Globus pallidus (tissue), 1 donor: ENCODE measurements around the gene EIF2B5.
"Not testable (repeated sequence)": the region's sequence is repeated elsewhere in the genome, so short reads cannot be mapped to it uniquely, and the experiment has no call there.

Experiments
- DNase-seq: peaks from one replicate; pipeline ENCODE4 v3.0.0-alpha.2; 2015; ENCODE audit warnings: low spot score

The EIF2B5 gene

DNA sequence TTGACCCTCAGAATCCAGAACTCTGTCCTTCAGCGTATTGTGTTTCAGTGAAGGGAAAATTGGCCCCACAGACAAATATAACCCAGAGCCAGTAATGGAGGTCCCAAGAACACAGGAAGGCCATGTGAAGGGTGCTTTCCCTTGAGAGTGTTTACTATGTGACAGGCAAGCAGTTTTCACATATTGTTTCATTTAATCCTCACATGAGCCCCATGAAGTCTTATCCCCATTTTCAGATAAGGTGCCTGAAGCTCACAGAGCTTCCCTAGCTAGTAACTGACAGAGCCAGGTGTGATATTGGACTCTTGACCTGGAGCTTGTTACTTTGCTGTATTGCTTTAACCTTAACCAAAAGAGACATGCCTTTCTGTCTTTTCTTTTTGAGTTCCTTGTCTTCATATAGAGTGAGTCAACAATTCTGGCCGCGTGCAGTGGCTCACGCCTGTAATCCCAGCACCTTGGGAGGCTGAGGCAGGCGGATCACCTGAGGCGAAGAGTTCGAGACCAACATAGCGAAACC is 10.7 kb downstream of the EIF2B5 start:
- no peak for DNase-seq

DNA sequence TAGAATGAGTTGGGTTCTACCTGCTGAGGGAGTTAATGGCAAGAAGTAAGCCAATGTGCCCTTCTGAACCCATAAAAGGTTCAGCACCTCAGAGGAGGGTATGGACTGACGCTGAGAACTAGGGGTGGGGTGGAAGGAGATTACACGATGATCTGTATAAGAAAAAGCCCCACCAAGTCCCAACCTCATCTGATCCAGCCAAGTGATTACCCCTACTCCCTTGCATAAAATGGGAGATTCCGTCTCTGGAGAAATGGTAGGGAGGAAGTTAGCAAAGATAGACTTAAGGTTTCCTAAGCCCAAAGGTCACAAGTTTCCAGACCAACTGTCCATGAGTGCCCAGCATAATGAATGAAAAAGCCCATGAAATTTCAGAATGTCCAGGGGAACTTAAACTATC is 12.9 kb downstream of the EIF2B5 start:
- no peak for DNase-seq

DNA sequence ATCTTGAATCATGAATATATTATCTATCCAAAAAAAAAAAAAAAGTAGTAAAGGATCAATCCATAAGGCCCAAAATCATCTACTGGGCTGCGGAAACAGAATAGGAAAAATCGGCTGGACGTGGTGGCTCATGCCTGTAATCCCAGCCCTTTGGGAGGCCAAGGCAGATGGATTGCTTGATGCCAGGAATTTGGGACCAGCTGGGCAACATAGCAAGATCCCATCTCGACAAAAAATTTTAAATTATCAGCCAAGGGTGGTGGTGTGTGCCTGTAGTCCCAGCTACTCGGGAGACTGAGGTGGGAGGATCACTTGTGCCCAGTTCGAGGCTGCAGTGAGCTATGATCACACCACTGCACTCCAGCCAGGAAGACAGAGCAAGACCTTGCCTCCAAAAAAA is 14.0 kb downstream of the EIF2B5 start:
- DNase-seq, result no peak

DNA sequence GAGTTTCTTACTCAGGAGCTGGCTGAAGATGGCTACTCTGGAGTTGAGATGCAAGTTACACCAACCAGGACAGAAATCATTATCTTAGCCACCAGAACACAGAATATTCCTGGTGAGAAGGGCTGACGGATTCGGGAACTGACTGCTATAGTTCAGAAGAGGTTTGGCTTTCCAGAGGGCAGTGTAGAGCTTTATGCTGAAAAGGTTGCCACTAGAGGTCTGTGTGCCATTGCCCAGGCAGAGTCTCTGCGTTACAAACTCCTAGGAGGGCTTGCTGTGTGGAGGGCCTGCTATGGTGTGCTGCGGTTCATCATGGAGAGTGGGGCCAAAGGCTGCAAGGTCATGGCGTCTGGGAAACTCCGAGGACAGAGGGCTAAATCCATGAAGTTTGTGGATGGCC is 14.6 kb downstream of the EIF2B5 start:
- not testable (repeated sequence) for DNase-seq

DNA sequence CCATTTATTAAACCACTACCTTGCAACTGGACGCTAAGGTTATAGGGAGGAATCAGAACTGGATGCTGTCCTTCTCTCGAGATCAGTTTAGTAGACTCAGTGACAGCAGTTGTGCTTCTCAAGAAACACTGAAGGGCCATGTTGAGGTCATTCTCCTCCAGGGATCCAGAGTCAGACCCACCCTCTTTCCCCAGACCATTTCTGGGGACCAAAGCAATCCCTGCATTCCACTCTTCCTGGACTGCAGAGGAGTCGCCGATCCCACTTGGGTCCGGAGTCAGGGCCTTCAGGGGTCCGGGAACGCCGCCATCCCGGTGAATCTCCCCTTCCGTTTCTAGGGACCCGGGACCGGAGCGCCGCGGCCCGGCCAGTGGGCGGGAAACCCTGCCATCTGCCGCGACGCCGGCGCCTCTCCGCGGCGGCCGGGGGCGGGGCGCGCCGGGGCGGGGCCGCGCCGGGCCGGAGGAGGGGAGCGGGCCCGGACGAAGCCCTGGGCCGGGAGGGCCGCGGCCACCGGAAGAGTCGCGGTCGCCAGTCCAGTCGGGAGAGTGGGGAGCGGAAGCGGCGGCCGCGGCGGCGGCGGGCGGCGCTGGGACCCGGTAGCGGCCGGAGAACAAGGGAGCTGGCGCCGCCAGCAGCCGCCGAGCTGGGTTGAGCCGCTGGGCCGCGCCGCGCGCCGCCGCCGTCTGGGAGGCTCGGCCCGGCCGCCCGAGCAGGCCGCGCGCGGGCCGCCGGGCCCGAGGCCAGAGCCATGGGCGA is 19.9 kb downstream of the EIF2B5 start, which contains the start of gene DVL3:
Gene DVL3 (plus strand): TSS at position 493 of the 759 bp plus-strand sequence. CDS start 259 bp downstream, at position 752.
- DNase-seq, result peak; percentile 69

DNA sequence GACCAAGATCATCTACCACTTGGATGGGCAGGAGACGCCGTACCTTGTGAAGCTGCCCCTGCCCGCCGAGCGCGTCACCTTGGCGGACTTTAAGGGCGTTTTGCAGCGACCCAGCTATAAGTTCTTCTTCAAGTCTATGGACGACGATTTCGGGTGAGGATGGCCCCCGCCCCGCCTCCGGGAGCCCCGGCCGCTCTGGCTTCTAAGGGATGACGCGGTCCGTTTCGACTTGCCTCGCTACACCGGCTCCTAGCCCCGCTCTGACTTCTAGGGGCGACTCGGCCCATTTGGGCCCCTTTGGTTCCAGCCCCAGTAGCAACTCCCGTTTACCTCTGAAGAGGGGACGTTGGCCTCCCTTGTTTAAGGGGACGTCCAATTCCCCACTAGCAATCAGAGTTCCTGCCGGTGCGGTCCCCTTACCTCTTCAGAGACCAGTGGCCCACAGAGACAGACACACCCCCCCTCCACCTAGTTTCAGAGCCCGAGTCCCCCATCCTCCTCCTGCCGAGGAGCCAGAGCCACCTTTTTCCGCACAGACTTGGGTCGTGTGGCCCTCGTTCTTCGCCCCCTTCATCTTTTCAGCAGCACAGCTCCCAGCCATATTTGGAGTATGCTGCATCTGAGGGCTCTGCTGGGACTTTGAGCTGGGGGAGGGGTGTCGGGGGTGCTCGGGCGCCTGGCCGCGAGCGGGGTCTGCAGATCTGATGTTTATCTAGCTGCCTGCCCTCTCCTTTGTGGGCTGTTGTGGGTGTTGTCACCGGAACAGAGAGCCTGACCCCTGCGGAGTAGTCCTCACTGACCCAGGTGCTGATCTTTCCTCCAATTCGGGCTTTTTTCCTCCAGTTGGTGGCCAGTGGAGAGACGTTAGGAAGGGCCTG is 20.7 kb downstream of the EIF2B5 start:
- no peak for DNase-seq

DNA sequence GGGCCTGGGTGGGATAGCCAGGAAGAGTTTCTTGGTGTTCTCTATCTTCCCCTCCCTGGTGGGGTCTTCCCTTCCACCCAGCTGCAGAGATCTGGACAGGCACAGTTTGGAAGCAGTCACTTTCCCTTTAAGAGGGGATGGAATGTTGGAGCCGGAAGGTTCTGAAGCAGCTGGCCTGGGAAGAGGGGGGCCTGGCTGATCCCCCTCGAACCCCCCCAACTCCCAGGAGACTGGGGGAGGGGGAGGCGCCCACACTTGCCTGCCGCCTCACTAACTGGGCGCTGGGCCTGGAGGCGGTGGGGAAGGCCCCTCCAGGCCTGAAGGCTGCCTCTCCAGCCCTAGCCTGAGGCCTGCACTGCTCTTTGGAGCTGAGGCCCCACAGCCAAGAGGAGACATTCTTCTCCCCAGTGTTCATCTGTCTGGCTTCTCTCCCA is 21.4 kb downstream of the EIF2B5 start:
- DNase-seq, result peak; percentile 69

DNA sequence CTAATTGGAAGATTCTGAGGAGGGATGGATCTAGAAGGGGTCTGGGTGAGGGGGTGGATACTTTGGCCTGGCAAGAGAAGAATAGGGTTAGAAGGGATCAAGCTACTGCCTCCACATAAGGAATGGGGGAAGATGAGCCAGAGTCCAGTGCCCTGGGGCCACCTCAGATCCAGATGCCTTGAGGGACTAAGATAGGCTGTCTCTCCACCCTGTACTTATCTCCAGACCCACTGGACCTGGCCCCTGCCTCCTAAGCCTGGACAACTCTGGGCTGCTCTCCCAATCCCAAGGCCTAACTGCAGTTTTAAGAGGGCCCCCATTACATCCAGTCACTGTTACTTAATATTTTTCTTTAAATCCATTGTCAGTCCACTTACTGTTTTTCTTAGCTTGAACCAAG is 22.0 kb downstream of the EIF2B5 start:
- no peak for DNase-seq

DNA sequence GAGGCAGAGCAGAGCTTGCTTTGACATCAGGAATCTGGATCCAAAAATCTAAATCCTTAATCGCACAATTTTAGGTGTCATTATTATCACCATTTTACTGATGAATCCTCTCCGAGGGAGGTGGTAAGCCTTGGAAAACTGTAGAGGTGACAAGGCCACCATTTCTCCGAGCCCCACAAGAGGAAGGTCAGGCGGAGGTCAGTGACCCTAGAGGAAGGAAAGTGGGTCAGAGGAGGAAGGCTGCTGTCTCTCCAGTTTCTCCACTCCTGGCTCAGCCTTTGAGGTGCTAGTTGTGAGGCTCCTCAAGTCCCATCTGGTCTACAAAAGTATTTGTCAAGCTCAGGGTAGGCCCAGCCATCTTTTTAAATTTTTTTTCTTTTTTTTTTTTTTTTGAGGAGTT is 23.2 kb downstream of the EIF2B5 start:
- no peak for DNase-seq

DNA sequence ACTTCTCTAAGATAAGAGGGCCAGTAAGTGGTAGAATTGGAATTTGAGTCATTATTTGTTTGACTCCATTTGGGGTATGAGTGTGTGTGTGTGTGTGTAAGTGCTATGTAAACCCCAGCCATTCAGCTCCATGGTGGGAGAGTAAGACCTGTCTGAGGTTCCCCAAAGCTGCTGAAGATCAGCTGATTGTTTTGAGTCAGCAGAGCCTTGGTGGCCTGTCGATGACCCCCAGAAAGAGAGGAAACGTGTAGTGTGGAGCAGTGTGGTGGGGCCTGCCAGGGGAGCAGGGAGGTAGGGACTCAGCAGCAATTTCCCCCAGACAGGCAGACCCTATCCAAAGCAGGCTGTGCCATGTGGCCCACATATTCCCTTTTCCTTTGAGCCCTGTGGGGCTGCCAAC is 25.3 kb downstream of the EIF2B5 start:
- no peak for DNase-seq

DNA sequence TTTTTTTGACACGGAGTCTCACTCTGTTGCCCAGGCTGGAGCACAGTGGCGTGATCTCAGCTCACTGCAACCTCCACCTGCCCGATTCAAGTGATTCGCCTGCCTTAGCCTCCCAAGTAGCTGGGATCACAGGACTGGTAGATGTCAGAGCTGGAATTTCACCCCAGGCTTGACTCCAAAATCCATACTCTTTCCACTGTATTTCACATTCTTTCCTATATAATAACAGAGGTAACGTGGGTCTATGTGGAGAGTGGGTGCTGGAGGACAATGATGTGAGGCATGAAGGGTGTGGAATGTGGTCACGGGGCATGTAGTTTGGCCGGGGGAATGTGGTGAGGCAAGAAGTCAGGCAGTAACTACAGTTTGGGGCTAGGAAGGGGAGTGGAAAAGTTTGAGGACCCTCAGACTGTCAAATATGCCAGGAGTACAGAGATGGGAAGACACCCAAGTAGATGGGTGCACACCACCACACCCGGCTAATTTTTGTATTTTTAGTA is 27.5 kb downstream of the EIF2B5 start:
- not testable (repeated sequence) for DNase-seq

DNA sequence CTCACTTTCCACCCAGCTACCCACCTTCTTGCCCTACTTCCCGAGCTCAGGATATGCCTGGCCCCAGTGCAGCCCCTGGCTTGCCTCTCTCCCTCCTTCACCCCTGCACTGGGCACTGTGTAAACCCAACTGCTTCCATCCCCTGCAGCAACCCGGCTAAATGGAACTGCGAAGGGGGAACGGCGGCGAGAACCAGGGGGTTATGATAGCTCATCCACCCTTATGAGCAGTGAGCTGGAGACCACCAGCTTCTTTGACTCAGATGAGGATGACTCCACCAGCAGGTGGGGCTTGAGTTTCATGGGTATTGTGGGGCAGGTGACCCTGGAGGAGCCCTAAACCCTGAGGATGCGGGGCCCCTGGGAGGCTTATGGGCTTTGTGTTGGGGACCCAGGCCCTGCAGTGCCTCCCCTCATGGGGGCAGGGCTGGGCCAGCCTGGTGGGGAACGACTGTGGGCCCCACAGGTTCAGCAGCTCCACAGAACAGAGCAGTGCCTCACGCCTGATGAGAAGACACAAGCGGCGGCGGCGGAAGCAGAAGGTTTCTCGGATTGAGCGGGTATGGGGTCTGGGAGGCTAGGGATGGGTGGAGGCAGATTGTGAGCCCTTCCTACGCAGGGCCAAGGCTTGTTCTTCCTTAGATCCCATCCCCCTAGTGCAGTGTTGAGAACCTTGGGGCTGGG is 29.6 kb downstream of the EIF2B5 start:
- no peak for DNase-seq

DNA sequence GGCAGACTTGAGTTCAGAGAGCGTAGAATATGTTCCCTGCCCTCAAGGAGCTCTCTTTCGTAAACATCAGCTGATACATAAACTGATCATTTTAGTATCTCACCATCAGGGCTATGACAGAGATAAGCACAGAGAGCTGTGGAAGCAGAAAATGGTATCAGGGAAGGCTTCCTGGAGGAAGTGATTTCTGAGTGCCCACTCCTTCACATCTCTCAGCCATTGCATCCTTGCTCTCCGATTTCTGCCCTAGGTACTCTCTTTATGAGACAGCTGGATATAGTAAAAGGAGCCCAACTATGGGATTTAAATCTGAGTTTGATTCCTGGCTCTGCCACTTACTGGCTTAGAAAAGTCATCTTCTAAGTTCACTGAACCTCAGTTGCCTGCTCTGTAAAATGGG is 30.4 kb downstream of the EIF2B5 start:
- DNase-seq, result no peak

DNA sequence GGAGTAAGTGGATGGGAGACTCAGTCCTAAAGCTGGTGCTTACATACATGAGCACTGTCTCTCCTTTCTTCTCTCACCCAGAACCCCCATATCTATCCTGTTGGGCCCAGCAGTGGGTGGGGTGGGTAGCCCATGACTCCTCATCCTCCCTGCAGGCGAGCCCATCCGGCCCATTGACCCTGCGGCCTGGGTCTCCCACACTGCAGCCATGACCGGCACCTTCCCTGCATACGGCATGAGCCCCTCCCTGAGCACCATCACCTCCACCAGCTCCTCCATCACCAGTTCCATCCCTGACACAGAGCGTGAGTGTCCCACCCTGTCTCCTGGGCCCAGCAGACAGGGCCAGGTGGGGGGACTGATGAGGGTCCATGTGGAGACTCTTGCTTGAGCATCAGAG is 31.5 kb downstream of the EIF2B5 start:
- DNase-seq, result no peak

DNA sequence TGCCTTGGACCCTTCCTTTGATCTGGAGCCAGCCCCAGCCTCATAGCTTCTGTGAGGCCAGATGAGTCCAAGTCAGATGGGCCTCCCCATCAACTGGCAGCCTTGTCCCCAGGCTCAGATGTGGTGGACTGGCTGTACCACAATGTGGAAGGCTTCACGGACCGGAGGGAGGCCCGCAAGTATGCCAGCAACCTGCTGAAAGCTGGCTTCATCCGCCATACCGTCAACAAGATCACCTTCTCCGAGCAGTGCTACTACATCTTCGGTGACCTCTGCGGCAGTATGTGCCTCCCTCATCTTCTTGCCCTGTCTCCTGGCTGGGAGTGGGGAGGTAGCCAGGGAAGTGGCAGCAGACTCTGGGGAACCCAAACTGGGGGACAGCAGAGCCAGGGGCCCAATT is 32.6 kb downstream of the EIF2B5 start:
- DNase-seq, result no peak

DNA sequence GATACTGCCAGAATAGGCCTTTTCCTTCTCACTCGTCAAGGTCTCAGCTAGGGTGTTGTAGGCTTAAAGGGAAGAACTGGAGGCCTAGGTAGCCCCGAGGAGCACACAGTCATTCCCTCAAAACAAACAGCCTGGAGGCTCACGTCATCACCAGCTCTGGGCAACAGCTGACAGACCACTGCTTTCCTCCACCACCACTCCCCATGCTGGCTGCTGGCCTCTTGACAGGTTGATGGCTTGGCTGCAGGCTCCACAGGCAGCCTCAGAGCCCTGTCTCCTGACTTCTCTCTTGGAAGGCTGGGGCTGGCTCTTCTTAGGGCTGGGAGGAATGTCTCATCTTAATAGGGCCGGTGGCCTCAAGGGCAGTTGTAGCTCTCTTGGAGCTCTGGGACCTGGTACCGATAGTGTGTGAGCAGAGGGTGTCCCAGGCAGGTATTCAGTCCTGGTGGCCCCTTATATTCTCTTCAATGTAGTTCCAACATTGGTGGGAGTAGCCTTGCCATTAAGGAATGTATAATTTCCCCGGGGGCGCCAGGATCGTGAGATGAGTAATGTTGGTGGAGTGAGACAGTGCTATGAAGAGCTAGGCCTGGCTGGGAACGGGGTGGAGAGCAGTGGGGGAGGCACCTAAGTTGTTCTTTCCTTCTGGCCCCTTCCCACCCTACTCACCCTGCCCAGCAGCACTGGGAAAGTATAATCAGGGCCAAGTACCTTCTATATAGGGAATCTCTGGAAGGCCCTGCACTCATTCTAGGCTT is 33.4 kb downstream of the EIF2B5 start:
- no peak for DNase-seq

DNA sequence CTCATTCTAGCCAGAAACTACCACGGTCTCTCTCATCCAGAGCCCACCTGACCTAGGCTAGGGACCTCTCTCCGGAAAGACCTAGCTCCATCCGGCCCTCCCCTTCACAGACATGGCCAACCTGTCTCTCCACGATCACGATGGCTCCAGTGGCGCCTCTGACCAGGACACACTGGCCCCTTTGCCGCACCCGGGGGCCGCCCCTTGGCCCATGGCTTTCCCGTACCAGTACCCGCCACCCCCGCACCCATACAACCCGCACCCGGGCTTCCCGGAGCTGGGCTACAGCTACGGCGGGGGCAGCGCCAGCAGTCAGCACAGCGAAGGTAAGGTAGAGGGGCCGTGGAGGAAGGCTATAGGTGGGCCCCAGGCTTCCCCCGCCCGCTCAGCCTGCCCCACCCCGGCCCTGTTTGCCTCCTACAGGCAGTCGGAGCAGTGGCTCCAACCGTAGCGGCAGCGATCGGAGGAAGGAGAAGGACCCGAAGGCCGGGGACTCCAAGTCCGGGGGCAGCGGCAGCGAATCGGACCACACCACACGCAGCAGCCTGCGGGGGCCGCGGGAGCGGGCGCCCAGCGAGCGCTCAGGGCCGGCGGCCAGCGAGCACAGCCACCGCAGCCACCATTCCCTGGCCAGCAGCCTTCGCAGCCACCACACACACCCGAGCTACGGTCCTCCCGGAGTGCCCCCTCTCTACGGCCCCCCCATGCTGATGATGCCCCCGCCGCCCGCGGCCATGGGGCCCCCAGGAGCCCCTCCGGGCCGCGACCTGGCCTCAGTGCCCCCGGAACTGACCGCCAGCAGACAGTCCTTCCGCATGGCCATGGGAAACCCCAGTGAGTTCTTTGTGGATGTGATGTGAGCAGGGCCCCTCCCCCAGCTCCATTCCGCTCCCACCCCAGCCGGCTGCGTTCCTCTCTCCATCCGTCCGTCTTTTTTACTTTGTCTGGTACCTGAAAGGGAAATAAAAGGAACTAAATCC is 35.0 kb downstream of the EIF2B5 start:
- DNase-seq, result no peak

DNA sequence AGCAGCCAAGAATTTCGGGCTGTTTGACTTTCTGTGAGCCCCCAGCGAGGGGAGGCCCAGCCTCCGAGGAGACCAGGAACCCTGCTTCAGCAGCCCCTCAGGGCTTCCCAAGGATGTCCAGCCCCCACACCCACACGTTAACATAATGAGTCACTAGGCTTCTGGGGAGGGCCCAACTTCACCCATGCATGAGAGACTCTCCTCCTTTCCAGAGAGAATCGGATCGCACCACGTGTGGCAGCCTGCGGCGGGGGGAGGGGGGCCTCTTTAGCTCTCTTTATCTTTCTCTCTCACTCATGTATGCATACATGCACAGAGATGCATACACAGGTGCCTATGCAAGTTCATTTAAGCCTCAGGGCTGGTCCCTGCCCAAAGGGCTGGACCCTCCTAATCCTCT is 36.4 kb downstream of the EIF2B5 start:
- DNase-seq, result no peak

DNA sequence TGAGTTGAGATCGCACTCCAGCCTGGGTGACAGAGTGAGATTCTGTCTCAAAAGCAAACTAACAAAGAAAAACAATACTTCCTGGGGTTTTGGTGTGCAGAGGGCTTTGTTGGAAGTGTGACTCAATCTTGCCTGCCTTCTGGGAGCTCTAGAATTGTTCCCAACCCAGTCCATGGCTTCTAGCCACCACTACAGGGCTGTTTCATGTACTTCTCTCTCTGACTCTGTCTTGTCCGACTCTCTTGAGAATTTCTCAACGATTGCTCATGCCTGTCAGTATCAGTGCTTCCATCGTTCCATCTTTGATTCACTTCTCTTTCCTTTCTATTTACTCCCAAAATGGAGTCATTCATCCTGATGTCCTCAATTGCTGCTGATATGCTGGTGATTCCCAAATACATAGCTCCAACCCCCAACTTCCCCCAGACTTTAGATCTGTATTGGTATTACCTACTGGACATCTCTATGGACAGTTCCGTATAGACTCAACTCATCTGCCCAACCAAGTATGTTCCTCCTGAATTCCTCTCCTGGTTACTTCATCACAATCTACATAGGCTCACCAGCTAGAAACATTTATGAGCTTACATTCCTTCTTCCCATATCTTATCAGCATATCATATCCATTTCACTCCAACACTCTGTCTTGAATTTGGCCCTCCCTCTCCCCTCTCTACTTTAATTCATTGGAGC is 37.7 kb downstream of the EIF2B5 start:
- DNase-seq, result no peak

DNA sequence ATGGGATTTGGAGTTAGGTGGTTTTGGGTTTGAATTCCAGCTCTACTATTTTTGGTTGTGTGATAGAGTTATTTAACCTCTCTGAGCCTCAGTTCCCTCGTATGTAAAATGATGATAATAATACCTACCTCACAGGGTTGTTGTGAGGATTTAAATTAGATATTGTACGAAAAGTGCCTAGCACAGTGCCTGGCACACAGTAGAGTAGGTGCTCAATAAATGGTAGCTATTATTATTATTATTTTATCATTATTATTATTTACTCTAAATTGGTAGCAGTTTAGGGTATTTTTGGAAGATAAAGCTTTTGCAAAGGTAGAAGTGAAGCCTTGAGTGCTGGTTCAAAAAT is 38.2 kb downstream of the EIF2B5 start:
- DNase-seq, result no peak
